ENCODE results near the gene BMF.

BMF gene

GRCh38 chr15:40045572-40046217 lies 63.0 kb downstream of the BMF start:
- POLR2A ChIA-PET: interaction anchor here (0.5 to 2.9 kb wide), 5 partner anchors 9 to 107 kb away, joined by 3 to 20 read pairs (median 3); no protein-coding TSS in a partner anchor
- TF ChIP-seq CTCF (IDR thresholded peaks at IDR 0.05; ENCODE audit: control extremely low read depth, extremely low read depth, low read depth, missing control alignments): no peak
- DNase-seq (ENCODE audit: extremely low spot score): no peak
- CTCF ChIA-PET: interaction anchor here (0.7 to 22.7 kb wide), 45 partner anchors 9 to 291 kb away, joined by 3 to 511 read pairs (median 4); partner anchors contain the start of genes BMF, BUB1B and PAK6

- ChIA-PET POLR2A (interaction anchor here (0.5 to 2.9 kb wide), 5 partner anchors 10 to 108 kb away, joined by 3 to 20 read pairs (median 3); no protein-coding TSS in a partner anchor), CTCF (interaction anchor here (0.7 to 22.7 kb wide), 48 partner anchors 8 to 292 kb away, joined by 3 to 511 read pairs (median 4); partner anchors contain the start of genes BMF, BUB1B and PAK6)
- DNase-seq (ENCODE audit: extremely low spot score): peak; percentile 88
- TF ChIP-seq CTCF (IDR thresholded peaks at IDR 0.05; ENCODE audit: control extremely low read depth, extremely low read depth, low read depth, missing control alignments): peak; percentile 99
Measured at GRCh38 chr15:40044717-40045571, 63.7 kb downstream of the BMF start.

DNA sequence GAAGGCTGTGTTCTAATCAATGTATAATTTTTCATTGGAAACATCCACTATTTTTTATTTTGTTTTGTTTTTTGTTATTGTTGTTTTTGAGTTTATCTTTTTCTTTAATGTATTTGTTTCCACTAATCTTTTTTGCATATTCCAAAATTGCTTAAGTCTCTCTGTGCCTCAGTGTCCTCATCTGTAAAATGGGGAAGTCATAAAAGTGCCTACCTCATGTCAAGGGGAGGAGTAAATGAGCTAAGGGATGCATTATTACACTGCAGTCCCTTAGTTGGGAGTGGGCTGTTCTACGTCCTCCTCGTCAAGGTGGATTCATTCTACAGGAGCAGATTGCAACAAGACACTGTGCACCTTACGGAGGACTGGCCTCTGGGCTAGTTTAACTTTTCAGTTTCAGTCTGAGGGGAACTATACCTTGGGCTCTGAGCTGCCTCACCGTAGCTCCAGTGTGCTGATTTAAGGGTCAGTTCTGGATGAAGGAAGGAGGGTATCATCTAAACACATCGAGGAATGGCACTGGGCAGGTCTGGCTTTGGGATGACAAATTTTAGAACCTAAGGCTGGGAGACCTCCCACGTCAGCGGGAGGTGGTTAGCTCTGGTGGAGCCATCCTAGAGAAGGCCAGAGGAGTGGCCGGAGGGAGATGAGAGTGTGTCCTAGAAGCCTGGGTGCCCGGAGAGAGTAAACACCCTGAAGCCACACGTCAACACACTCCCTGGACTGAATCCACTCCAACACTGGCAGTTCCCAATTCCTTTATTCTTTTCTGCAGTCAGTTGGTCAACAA lies 64.6 kb downstream of the BMF start:
- ChIA-PET POLR2A (no interaction called here), CTCF (interaction anchor here (0.8 to 22.7 kb wide), 12 partner anchors 10 to 258 kb away, joined by 3 to 511 read pairs (median 4); partner anchors contain the start of gene BMF)
- no peak for DNase-seq (ENCODE audit: extremely low spot score)
- TF ChIP-seq CTCF (IDR thresholded peaks at IDR 0.05; ENCODE audit: control extremely low read depth, extremely low read depth, low read depth, missing control alignments): no peak

GRCh38 chr15:40042791-40043320 lies 65.8 kb downstream of the BMF start:
- ChIA-PET CTCF (interaction anchor here (1.0 to 22.7 kb wide), 5 partner anchors 16 to 255 kb away, joined by 3 to 511 read pairs (median 4); partner anchors contain the start of gene BMF), POLR2A (no interaction called here)
- DNase-seq (ENCODE audit: extremely low spot score): no peak
- TF ChIP-seq CTCF (IDR thresholded peaks at IDR 0.05; ENCODE audit: control extremely low read depth, extremely low read depth, low read depth, missing control alignments): no peak

DNA sequence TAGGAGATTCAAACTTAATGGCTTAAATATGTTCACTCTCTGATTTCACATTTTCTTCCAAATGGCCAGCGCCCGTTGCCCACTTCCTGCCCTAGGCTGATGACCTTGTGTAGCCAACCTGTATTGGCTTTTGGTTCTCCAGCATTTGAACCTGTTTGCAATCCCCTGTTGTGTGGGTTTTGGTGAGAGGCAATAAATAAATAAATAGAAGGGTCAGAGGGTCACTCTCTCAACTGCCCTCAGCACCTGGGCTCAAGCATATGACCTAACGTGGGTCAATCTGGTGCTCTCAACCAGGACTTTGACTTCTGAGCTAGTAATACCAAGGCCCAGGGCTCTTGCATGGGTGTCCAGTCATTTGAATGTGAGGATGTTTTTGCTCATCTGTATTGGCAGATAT lies 67.9 kb downstream of the BMF start:
- TF ChIP-seq CTCF (IDR thresholded peaks at IDR 0.05; ENCODE audit: control extremely low read depth, extremely low read depth, low read depth, missing control alignments): no peak
- POLR2A ChIA-PET: no interaction called here
- DNase-seq (ENCODE audit: extremely low spot score): no peak
- CTCF ChIA-PET: interaction anchor here (0.9 to 22.7 kb wide), 7 partner anchors 38 to 297 kb away, joined by 3 to 511 read pairs (median 6); partner anchors contain the start of gene BMF

Data from GM10248 (cell line).